Activated T-cell treated with anti-CD3 and anti-CD28 coated beads for 1 hour (primary cell): ENCODE results near the gene ARHGEF9.
"Not testable (repeated sequence)": the region's sequence is repeated elsewhere in the genome, so short reads cannot be mapped to it uniquely, and the experiment has no call there.

ENCODE experiments used
- DNase-seq: peaks from one replicate; pipeline ENCODE4 v3.0.0-alpha.2; 2020; ENCODE audit warnings: low read depth

ARHGEF9 gene

GRCh38 chrX:63784902-63785707 lies at the start of gene ARHGEF9:
Gene ARHGEF9 (minus strand): TSS chrX:63785214. CDS start chrX:63785145, 69 bp downstream.
- no peak for DNase-seq

- DNase-seq: not testable (repeated sequence)
These were observed 40.4 kb upstream of the ARHGEF9 start for GRCh38 chrX:63825446-63825845.

- no peak for DNase-seq
These were observed 33.1 kb upstream of the ARHGEF9 start for GRCh38 chrX:63818156-63818555.

GRCh38 chrX:63817696-63818095 lies 32.7 kb upstream of the ARHGEF9 start:
- no peak for DNase-seq

- DNase-seq: no peak
These were observed 27.8 kb upstream of the ARHGEF9 start for GRCh38 chrX:63812823-63813222.

- DNase-seq: no peak
These were observed 25.7 kb upstream of the ARHGEF9 start for GRCh38 chrX:63810746-63811145.

GRCh38 chrX:63809173-63809572 lies 24.2 kb upstream of the ARHGEF9 start:
- DNase-seq: no peak

GRCh38 chrX:63795406-63795805 lies 10.4 kb upstream of the ARHGEF9 start:
- not testable (repeated sequence) for DNase-seq

GRCh38 chrX:63785708-63786040 lies 660 bp upstream of the ARHGEF9 start:
- no peak for DNase-seq

- no peak for DNase-seq
These were observed 590 bp downstream of the ARHGEF9 start for GRCh38 chrX:63784346-63784901.

- no peak for DNase-seq
These were observed 2.5 kb downstream of the ARHGEF9 start for GRCh38 chrX:63782515-63782914.

GRCh38 chrX:63768760-63769159 lies 16.3 kb downstream of the ARHGEF9 start:
- no peak for DNase-seq

GRCh38 chrX:63765712-63766111 lies 19.3 kb downstream of the ARHGEF9 start:
- DNase-seq: no peak

- no peak for DNase-seq
These were observed 20.1 kb downstream of the ARHGEF9 start for GRCh38 chrX:63764946-63765345.

GRCh38 chrX:63761639-63762038 lies 23.4 kb downstream of the ARHGEF9 start:
- no peak for DNase-seq

- DNase-seq: no peak
These were observed 27.0 kb downstream of the ARHGEF9 start for GRCh38 chrX:63758011-63758410.

- DNase-seq: no peak
These were observed 29.1 kb downstream of the ARHGEF9 start for GRCh38 chrX:63755892-63756291.

GRCh38 chrX:63754860-63755579 lies 30.0 kb downstream of the ARHGEF9 start:
- peak; percentile 68 for DNase-seq

- peak; percentile 3 for DNase-seq
These were observed 30.7 kb downstream of the ARHGEF9 start for GRCh38 chrX:63754136-63754859.

- DNase-seq: no peak
These were observed 33.5 kb downstream of the ARHGEF9 start for GRCh38 chrX:63751481-63751880.

- no peak for DNase-seq
These were observed 34.2 kb downstream of the ARHGEF9 start for GRCh38 chrX:63750811-63751210.

- DNase-seq: no peak
These were observed 37.7 kb downstream of the ARHGEF9 start for GRCh38 chrX:63747331-63747730.

- DNase-seq: no peak
These were observed 38.3 kb downstream of the ARHGEF9 start for GRCh38 chrX:63746715-63747114.
